Osteocyte (in vitro differentiated cells): ENCODE measurements around the gene TLCD3B. TPM values are rescaled to one million over a fixed set of nuclear protein-coding genes. Genes with fewer than 3 reads are reported as not detected.

Experiments
- DNase-seq: peaks from one replicate; pipeline ENCODE4 v3.0.0; 2021; ENCODE audit warnings: mixed read lengths; ENCODE audit not compliant: unreplicated experiment; ENCODE audit errors: extremely low spot score
- H3K27ac Mint-ChIP-seq: one replicate; pipeline ENCODE4 v1.8.0; 2021; ENCODE audit warnings: mild to moderate bottlenecking, mixed read lengths; ENCODE audit not compliant: unreplicated experiment
- H3K27me3 Mint-ChIP-seq: one replicate; pipeline ENCODE4 v1.8.0; 2021; ENCODE audit warnings: mixed read lengths; ENCODE audit not compliant: unreplicated experiment
- H3K36me3 Mint-ChIP-seq: one replicate; pipeline ENCODE4 v1.8.0; 2021; ENCODE audit warnings: mixed read lengths; ENCODE audit not compliant: unreplicated experiment
- H3K4me1 Mint-ChIP-seq: one replicate; pipeline ENCODE4 v1.8.0; 2021; ENCODE audit warnings: mixed read lengths; ENCODE audit not compliant: unreplicated experiment
- H3K4me3 Mint-ChIP-seq: one replicate; pipeline ENCODE4 v1.8.0; 2021; ENCODE audit warnings: mild to moderate bottlenecking, moderate library complexity, mixed read lengths; ENCODE audit not compliant: unreplicated experiment
- H3K9me3 Mint-ChIP-seq: one replicate; pipeline ENCODE4 v1.8.0; 2021; ENCODE audit warnings: mixed read lengths; ENCODE audit not compliant: unreplicated experiment
- long read RNA-seq: library from polyadenylated mRNA; unstranded; transcript quantifications from one replicate; pipeline ENCODE4 v2.0.0, GENCODE V29; 2021
- total RNA-seq: library from RNA; stranded (reverse); gene quantifications from 2 replicates; pipeline ENCODE4 v1.2.1, GENCODE V29; 2021
- TF ChIP-seq, protein P1 (sequence below): fragments of 200-600 bp; sonication (generic); IDR thresholded peaks from 2 replicates; pipeline ENCODE4 v1.5.0; 2021; ENCODE audit warnings: antibody characterized with exemption, mild to moderate bottlenecking, moderate library complexity

Gene TLCD3B, protein sequence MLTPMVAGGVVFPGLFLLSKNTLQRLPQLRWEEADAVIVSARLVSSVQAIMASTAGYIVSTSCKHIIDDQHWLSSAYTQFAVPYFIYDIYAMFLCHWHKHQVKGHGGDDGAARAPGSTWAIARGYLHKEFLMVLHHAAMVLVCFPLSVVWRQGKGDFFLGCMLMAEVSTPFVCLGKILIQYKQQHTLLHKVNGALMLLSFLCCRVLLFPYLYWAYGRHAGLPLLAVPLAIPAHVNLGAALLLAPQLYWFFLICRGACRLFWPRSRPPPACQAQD
- total RNA-seq = 0.32 and 0.52 TPM in 2 replicates
- long read RNA-seq = 0 reads

DNA sequence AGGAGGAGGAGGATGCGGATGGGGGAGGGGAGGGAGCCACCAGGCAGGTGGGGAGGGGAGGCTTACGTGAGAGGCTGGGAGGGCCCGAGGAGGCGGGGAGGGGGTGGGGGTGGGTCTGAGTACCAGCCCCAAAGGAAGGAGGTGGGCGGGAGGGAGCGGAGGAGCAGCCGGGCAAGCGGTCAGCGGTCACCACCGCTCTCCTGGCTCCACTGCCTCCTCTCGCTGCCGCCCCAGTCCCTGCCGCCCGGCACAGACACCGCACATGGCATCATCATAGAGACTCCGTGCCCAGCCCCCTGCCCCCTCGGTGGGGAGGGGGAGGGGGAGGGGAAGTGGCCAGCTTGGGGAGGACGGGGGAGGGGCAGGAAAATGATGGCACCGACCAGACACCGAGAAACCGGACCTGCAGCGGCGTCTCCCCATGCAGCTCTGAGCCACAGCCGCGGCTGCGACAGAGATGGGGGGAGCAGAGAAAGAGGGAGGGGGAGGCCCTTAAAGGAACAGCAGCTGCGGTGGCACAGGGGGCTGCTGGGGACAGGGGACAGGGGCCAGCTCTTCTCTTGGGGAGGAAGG, at the start of gene TLCD3B:
TSS of gene TLCD3B (minus strand) at position 431 of the 573 bp plus-strand sequence. CDS start 744 bp downstream, outside the sequence.
- Mint-ChIP-seq H3K27me3 (peaks cover 43% of the 10 kb centered on the region), H3K4me3 (peak within 1 kb of the TSS; percentile 52), H3K36me3 (no peaks in the 10 kb centered on the region), H3K27ac (no peak within 1 kb of the TSS), H3K4me1 (peaks cover 8% of the 10 kb centered on the region), H3K9me3 (no peaks in the 10 kb centered on the region)
- no peak for DNase-seq
- TF ChIP-seq, protein P1, sequence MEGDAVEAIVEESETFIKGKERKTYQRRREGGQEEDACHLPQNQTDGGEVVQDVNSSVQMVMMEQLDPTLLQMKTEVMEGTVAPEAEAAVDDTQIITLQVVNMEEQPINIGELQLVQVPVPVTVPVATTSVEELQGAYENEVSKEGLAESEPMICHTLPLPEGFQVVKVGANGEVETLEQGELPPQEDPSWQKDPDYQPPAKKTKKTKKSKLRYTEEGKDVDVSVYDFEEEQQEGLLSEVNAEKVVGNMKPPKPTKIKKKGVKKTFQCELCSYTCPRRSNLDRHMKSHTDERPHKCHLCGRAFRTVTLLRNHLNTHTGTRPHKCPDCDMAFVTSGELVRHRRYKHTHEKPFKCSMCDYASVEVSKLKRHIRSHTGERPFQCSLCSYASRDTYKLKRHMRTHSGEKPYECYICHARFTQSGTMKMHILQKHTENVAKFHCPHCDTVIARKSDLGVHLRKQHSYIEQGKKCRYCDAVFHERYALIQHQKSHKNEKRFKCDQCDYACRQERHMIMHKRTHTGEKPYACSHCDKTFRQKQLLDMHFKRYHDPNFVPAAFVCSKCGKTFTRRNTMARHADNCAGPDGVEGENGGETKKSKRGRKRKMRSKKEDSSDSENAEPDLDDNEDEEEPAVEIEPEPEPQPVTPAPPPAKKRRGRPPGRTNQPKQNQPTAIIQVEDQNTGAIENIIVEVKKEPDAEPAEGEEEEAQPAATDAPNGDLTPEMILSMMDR = no peak

DNA sequence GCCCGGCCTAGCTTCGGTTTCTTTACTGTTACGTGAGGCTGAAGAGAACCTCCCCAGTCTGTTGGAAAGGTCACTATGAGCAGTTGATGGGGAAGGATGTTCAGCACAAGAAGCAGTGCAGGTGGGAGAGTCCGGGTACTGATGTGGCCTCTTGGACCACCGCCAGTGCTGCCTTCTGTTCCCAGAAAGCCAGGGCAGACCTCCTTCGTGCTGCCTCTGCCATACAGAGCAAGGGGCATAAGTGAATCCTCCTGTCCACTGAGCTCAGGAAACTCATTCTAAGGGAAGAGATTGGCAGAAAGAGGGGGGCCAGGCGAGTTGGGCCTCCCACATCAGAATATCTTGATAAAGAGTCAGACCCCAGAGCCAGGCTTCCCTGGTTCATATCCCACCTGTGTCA, 48.4 kb upstream of the TLCD3B start:
- Mint-ChIP-seq H3K4me1 (peaks cover 28% of the 10 kb centered on the region), H3K4me3 (no peak overlapping the region), H3K27me3 (no peaks in the 10 kb centered on the region), H3K9me3 (no peaks in the 10 kb centered on the region), H3K36me3 (peaks cover 28% of the 10 kb centered on the region), H3K27ac (no peak overlapping the region)
- no peak for DNase-seq
- TF ChIP-seq, protein P1 = no peak

DNA sequence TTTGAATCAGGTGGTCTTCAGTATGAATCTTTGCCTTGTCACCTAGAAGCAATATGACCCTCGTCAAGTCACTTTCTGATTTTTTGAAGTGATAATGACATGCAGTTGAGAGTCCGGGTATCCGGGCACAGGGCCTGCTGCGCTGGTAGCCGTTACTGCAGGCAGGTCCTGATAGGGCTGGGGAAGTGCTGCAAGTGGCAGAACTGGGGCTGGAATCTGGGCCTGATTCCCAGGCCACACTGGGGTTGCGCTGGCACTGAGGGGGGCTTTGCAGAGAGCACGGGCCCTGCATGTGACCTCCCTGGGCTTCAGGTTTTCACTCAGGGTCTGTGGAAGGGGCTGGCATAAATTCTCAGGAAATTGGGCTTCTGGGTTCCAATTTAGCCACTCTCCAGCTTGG, 47.7 kb upstream of the TLCD3B start:
- TF ChIP-seq, protein P1 = no peak
- Mint-ChIP-seq H3K9me3 (no peaks in the 10 kb centered on the region), H3K27ac (no peak overlapping the region), H3K36me3 (peaks cover 28% of the 10 kb centered on the region), H3K27me3 (no peaks in the 10 kb centered on the region), H3K4me1 (peaks cover 28% of the 10 kb centered on the region), H3K4me3 (no peak overlapping the region)
- no peak for DNase-seq

DNA sequence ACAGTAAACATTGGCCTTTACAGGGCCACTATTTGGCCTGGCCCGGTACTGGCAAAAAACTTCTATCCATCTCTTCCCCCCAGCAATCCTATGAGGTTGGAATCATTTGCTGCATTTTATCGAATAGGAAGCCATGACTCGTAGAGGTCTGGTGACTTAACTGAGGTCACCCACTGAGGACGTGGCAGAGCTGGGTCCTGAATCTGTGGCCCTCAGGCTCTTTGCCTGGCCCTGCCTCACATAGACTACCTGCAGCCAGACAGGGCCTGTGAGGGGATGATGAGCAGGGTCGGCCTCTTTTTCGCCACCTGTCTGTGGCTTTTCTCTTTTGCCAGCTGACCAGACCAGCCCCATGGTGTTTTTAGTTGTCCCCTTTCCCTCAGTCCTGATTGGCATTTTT, 46.6 kb upstream of the TLCD3B start:
- peak overlapping the region; percentile 96 for H3K27ac Mint-ChIP-seq
- DNase-seq = no peak
- peak overlapping the region; percentile 93 for H3K4me3 Mint-ChIP-seq
- H3K36me3 Mint-ChIP-seq = peaks cover 19% of the 10 kb centered on the region
- TF ChIP-seq, protein P1 = no peak
- no peaks in the 10 kb centered on the region for H3K27me3 Mint-ChIP-seq
- peaks cover 28% of the 10 kb centered on the region for H3K4me1 Mint-ChIP-seq
- no peaks in the 10 kb centered on the region for H3K9me3 Mint-ChIP-seq

DNA sequence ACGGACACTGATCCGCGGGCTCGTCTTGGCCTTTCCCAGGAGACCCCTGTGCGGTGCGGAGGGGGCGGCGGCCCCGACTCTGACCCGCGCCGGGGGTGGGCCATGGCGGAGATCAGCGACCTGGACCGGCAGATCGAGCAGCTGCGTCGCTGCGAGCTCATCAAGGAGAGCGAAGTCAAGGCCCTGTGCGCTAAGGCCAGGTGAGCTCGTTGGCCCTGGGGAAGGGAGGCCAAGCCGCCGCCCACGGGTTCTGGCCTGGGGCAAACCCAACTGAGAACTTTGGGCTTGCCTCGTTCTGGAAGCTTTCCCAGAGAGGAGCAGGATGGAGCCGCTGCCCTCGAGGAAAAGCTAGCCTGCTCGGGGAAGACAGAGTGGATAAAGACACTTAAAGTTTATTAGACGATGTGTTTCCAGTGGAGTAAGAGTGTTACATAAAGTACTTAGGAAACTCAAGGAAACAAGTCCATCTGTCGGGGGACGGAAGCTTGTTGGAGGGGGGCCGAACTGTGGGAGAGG, 45.3 kb upstream of the TLCD3B start:
- DNase-seq = no peak
- Mint-ChIP-seq H3K9me3 (no peaks in the 10 kb centered on the region), H3K27me3 (no peaks in the 10 kb centered on the region), H3K27ac (peak overlapping the region; percentile 96), H3K4me1 (peaks cover 30% of the 10 kb centered on the region), H3K4me3 (peak overlapping the region; percentile 93), H3K36me3 (peaks cover 19% of the 10 kb centered on the region)
- TF ChIP-seq, protein P1 = no peak
